Thyroid gland (tissue), 4 donors: ENCODE results near the gene PLXDC2.

Experiments used
- CTCF ChIP-seq, 6 experiments: fragments of 200-600 bp in 3 of 6; fragments of 450-650 bp in 3 of 6; sonication (generic) in 3 of 6; IDR thresholded peaks; one replicate each; pipeline ENCODE4 v1.5.1; 2016 to 2019; ENCODE audit warnings: antibody characterized with exemption in 6 of 6, mild to moderate bottlenecking in 2 of 6, inconsistent platforms in 1 of 6, moderate library complexity in 1 of 6
- POLR2A ChIP-seq, 2 donors: fragments of 450-650 bp; IDR thresholded peaks; one replicate each; pipeline ENCODE4 v1.6.1; 2017; ENCODE audit warnings: antibody characterized with exemption in 2 of 2, mild to moderate bottlenecking in 2 of 2, moderate library complexity in 1 of 2

GRCh38 chr10:19971343-19972052 lies 155.3 kb downstream of the PLXDC2 start:
- TF ChIP-seq CTCF (IDR thresholded peaks at IDR 0.05) (no peak), POLR2A (IDR thresholded peaks at IDR 0.05) (no peak)
